HG03469 (cell line): ENCODE data around the gene NEDD4L.

Source experiments
- ATAC-seq: cut with Tn5 transposase; IDR thresholded peaks from one replicate; pipeline ENCODE4 v1.9.1; 2021; ENCODE audit warnings: mild to moderate bottlenecking, moderate library complexity, moderate number of reproducible peaks; ENCODE audit not compliant: unreplicated experiment

The NEDD4L gene

GRCh38 chr18:58204776-58205442 is 160.9 kb downstream of the NEDD4L start:
- ATAC-seq = no peak

GRCh38 chr18:58205443-58206160 is 161.6 kb downstream of the NEDD4L start:
- ATAC-seq = no peak

- ATAC-seq = no peak
Measured at GRCh38 chr18:58207520-58208152, 163.6 kb downstream of the NEDD4L start.

- ATAC-seq = no peak
Measured at GRCh38 chr18:58208207-58208932, 164.3 kb downstream of the NEDD4L start.

- ATAC-seq = no peak
Measured at GRCh38 chr18:58209326-58209725, 165.3 kb downstream of the NEDD4L start.

GRCh38 chr18:58211510-58211909 is 167.5 kb downstream of the NEDD4L start:
- no peak for ATAC-seq

GRCh38 chr18:58212274-58212673 is 168.2 kb downstream of the NEDD4L start:
- ATAC-seq = no peak

- no peak for ATAC-seq
Measured at GRCh38 chr18:58213440-58213839, 169.4 kb downstream of the NEDD4L start.

GRCh38 chr18:58215011-58215410 is 171.0 kb downstream of the NEDD4L start:
- ATAC-seq = no peak

- peak; percentile 43 for ATAC-seq
Measured at GRCh38 chr18:58216071-58216481, 172.1 kb downstream of the NEDD4L start.

GRCh38 chr18:58217052-58217451 is 173.0 kb downstream of the NEDD4L start:
- no peak for ATAC-seq

GRCh38 chr18:58218117-58218516 is 174.1 kb downstream of the NEDD4L start:
- no peak for ATAC-seq

- ATAC-seq = no peak
Measured at GRCh38 chr18:58221060-58221725, 177.2 kb downstream of the NEDD4L start.

GRCh38 chr18:58222432-58223125 is 178.6 kb downstream of the NEDD4L start:
- ATAC-seq = no peak

- no peak for ATAC-seq
Measured at GRCh38 chr18:58223717-58224424, 179.8 kb downstream of the NEDD4L start.

GRCh38 chr18:58224425-58224750 is 180.4 kb downstream of the NEDD4L start:
- no peak for ATAC-seq

GRCh38 chr18:58225101-58225500 is 181.1 kb downstream of the NEDD4L start:
- ATAC-seq = peak; percentile 60

- no peak for ATAC-seq
Measured at GRCh38 chr18:58226429-58226828, 182.4 kb downstream of the NEDD4L start.

- ATAC-seq = no peak
Measured at GRCh38 chr18:58227361-58227930, 183.4 kb downstream of the NEDD4L start.
